ENCODE measurements around the gene PDHA1.

The PDHA1 gene

DNA sequence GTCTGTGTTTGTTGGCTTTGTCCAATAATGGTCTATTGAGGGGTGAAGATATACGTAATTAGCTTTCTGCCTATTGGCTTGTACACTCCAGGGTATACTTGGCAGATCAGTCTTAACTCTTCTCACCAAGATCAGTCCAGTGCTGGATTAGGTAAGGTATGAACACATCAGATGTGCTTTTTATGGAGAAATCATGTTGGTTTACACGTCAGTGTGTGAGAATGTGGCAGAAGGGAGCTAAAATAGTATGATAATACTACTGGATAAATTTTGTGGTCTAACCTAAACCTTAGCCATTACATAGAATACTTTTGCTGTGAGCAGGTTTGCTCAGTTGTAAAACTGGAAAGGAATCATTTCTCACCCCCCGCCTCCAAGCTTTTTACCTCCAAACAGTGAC, 4.2 kb downstream of the PDHA1 start:
- no peaks in the 10 kb centered on the region for H3K36me3 ChIP-seq (ENCODE audit: control insufficient read depth, insufficient read depth, low read length)
- no peaks in the 10 kb centered on the region for H3K9me3 ChIP-seq (ENCODE audit: control insufficient read depth, low read length)
- WGBS, 2 experiments: 98 to 100% methylated on average over 2 to 3 of the region's 3 CpGs
- H3K4me3 ChIP-seq (ENCODE audit: insufficient read depth, low read depth, low read length): no peak overlapping the region
- no peaks in the 10 kb centered on the region for H3K4me1 ChIP-seq (ENCODE audit: control insufficient read depth, insufficient read depth, low read length)
- no peak overlapping the region for H3K27ac ChIP-seq (ENCODE audit: insufficient read depth, low read depth, low read length, poor library complexity, severe bottlenecking)
- H3K27me3 ChIP-seq (ENCODE audit: control insufficient read depth, insufficient read depth, low read length, poor library complexity, severe bottlenecking): no peaks in the 10 kb centered on the region

DNA sequence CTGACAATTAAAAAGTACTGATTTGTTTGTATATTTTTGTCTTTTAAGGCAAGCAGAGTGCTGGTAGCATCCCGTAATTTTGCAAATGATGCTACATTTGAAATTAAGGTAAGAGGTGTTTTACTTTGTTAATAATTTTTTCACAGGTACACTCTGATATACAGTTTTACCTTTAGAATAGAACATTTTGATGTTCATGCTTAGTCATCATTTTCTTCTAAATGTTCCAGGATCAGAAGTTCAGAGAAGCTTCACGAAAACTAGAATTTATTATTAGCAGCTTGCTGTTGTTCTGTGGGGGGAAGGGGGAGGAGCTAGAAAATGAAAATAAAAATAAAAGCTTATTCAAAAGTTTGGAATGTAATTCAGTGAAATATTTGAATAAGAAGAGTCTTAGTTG, 5.5 kb downstream of the PDHA1 start:
- H3K27ac ChIP-seq (ENCODE audit: insufficient read depth, low read depth, low read length, poor library complexity, severe bottlenecking): no peak overlapping the region
- peaks cover 3% of the 10 kb centered on the region for H3K36me3 ChIP-seq (ENCODE audit: control insufficient read depth, insufficient read depth, low read length)
- 93 to 100% methylated on average over 1 to 2 of the region's 2 CpGs for WGBS, 2 experiments
- H3K4me1 ChIP-seq (ENCODE audit: control insufficient read depth, insufficient read depth, low read length): no peaks in the 10 kb centered on the region
- no peaks in the 10 kb centered on the region for H3K27me3 ChIP-seq (ENCODE audit: control insufficient read depth, insufficient read depth, low read length, poor library complexity, severe bottlenecking)
- H3K9me3 ChIP-seq (ENCODE audit: control insufficient read depth, low read length): no peaks in the 10 kb centered on the region
- no peak overlapping the region for H3K4me3 ChIP-seq (ENCODE audit: insufficient read depth, low read depth, low read length)

GRCh38 chrX:19350941-19351384, 7.2 kb downstream of the PDHA1 start:
- H3K4me1 ChIP-seq (ENCODE audit: control insufficient read depth, insufficient read depth, low read length): no peaks in the 10 kb centered on the region
- 94% methylated on average over 5 to 7 of the region's 8 CpGs for WGBS, 2 experiments
- H3K9me3 ChIP-seq (ENCODE audit: control insufficient read depth, low read length): no peaks in the 10 kb centered on the region
- no peaks in the 10 kb centered on the region for H3K27me3 ChIP-seq (ENCODE audit: control insufficient read depth, insufficient read depth, low read length, poor library complexity, severe bottlenecking)
- no peak overlapping the region for H3K4me3 ChIP-seq (ENCODE audit: insufficient read depth, low read depth, low read length)
- H3K36me3 ChIP-seq (ENCODE audit: control insufficient read depth, insufficient read depth, low read length): peaks cover 3% of the 10 kb centered on the region
- no peak overlapping the region for H3K27ac ChIP-seq (ENCODE audit: insufficient read depth, low read depth, low read length, poor library complexity, severe bottlenecking)

GRCh38 chrX:19354625-19355024, 10.9 kb downstream of the PDHA1 start:
- WGBS, 2 experiments: 94 to 97% methylated on average over 6 of the region's 6 CpGs
- Histone ChIP-seq H3K9me3 (ENCODE audit: control insufficient read depth, low read length) (no peaks in the 10 kb centered on the region), H3K4me1 (ENCODE audit: control insufficient read depth, insufficient read depth, low read length) (no peaks in the 10 kb centered on the region)

GRCh38 chrX:19358521-19358920, 14.8 kb downstream of the PDHA1 start:
- Histone ChIP-seq H3K4me3 (ENCODE audit: insufficient read depth, low read depth, low read length) (no peak overlapping the region), H3K27me3 (ENCODE audit: control insufficient read depth, insufficient read depth, low read length, poor library complexity, severe bottlenecking) (no peaks in the 10 kb centered on the region), H3K9me3 (ENCODE audit: control insufficient read depth, low read length) (no peaks in the 10 kb centered on the region), H3K36me3 (ENCODE audit: control insufficient read depth, insufficient read depth, low read length) (peaks cover 10% of the 10 kb centered on the region), H3K27ac (ENCODE audit: insufficient read depth, low read depth, low read length, poor library complexity, severe bottlenecking) (no peak overlapping the region), H3K4me1 (ENCODE audit: control insufficient read depth, insufficient read depth, low read length) (no peaks in the 10 kb centered on the region)
- 94 to 95% methylated on average over 6 to 7 of the region's 7 CpGs for WGBS, 2 experiments

More at GRCh38 chrX:19354625-19355024, 10.9 kb downstream of the PDHA1 start:
- Histone ChIP-seq H3K27me3 (ENCODE audit: control insufficient read depth, insufficient read depth, low read length, poor library complexity, severe bottlenecking) (no peaks in the 10 kb centered on the region), H3K4me3 (ENCODE audit: insufficient read depth, low read depth, low read length) (no peak overlapping the region), H3K27ac (ENCODE audit: insufficient read depth, low read depth, low read length, poor library complexity, severe bottlenecking) (no peak overlapping the region), H3K36me3 (ENCODE audit: control insufficient read depth, insufficient read depth, low read length) (peaks cover 10% of the 10 kb centered on the region)

GRCh38 chrX:19360903-19361302, 17.2 kb downstream of the PDHA1 start:
- no peak overlapping the region for H3K27ac ChIP-seq (ENCODE audit: insufficient read depth, low read depth, low read length, poor library complexity, severe bottlenecking)
- no peaks in the 10 kb centered on the region for H3K27me3 ChIP-seq (ENCODE audit: control insufficient read depth, insufficient read depth, low read length, poor library complexity, severe bottlenecking)
- H3K36me3 ChIP-seq (ENCODE audit: control insufficient read depth, insufficient read depth, low read length): peaks cover 10% of the 10 kb centered on the region
- no peaks in the 10 kb centered on the region for H3K9me3 ChIP-seq (ENCODE audit: control insufficient read depth, low read length)
- H3K4me3 ChIP-seq (ENCODE audit: insufficient read depth, low read depth, low read length): no peak overlapping the region
- H3K4me1 ChIP-seq (ENCODE audit: control insufficient read depth, insufficient read depth, low read length): no peaks in the 10 kb centered on the region
- 87 to 88% methylated on average over 6 of the region's 6 CpGs for WGBS, 2 experiments

DNA sequence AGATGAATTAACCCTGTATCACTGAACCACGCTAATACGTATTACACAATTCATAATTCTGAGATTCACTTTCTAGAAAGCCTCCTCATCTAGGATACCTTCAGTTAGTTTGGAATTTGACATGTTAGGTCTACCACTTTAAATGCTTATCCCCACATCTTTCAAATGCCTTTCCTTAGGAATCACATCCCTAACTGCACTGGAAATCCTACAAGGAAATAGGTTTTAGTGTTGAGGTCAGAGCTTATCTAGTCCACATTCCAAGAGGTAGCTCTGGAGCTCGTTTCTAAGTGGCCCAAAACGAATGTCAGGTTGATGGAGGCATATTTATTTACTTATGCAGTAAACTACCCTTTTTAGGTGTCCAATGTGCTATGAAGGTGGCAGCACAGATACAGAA, 18.0 kb downstream of the PDHA1 start:
- H3K36me3 ChIP-seq (ENCODE audit: control insufficient read depth, insufficient read depth, low read length): peaks cover 10% of the 10 kb centered on the region
- no peaks in the 10 kb centered on the region for H3K9me3 ChIP-seq (ENCODE audit: control insufficient read depth, low read length)
- H3K4me3 ChIP-seq (ENCODE audit: insufficient read depth, low read depth, low read length): no peak overlapping the region
- 100% methylated on average over 1 to 4 of the region's 4 CpGs for WGBS, 2 experiments
- no peak overlapping the region for H3K27ac ChIP-seq (ENCODE audit: insufficient read depth, low read depth, low read length, poor library complexity, severe bottlenecking)
- no peaks in the 10 kb centered on the region for H3K4me1 ChIP-seq (ENCODE audit: control insufficient read depth, insufficient read depth, low read length)
- no peaks in the 10 kb centered on the region for H3K27me3 ChIP-seq (ENCODE audit: control insufficient read depth, insufficient read depth, low read length, poor library complexity, severe bottlenecking)

GRCh38 chrX:19368576-19368975, 24.8 kb downstream of the PDHA1 start:
- no peaks in the 10 kb centered on the region for H3K4me1 ChIP-seq (ENCODE audit: control insufficient read depth, insufficient read depth, low read length)
- 97 to 99% methylated on average over 6 of the region's 6 CpGs for WGBS, 2 experiments
- no peaks in the 10 kb centered on the region for H3K9me3 ChIP-seq (ENCODE audit: control insufficient read depth, low read length)
- no peak overlapping the region for H3K4me3 ChIP-seq (ENCODE audit: insufficient read depth, low read depth, low read length)
- H3K36me3 ChIP-seq (ENCODE audit: control insufficient read depth, insufficient read depth, low read length): no peaks in the 10 kb centered on the region
- H3K27ac ChIP-seq (ENCODE audit: insufficient read depth, low read depth, low read length, poor library complexity, severe bottlenecking): no peak overlapping the region
- peaks cover 4% of the 10 kb centered on the region for H3K27me3 ChIP-seq (ENCODE audit: control insufficient read depth, insufficient read depth, low read length, poor library complexity, severe bottlenecking)

DNA sequence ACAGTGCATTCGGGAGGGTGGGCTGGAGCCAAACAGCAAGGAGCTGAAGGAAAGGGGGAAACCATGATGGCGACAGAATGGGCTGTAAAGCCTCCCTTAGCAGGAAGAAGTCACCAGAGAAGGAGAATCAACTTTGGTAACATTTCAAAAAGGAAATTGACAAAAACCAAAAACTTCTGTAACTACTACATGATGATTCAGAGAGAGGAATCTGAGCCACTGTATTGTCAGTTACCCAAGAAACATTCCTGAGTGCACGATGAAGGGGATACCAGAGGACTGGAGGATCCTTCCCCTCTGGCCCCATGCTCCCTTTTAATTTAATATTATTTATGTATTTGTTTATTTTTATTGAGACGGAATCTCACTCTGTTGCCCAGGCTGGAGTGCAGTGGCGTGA, 26.3 kb downstream of the PDHA1 start:
- Histone ChIP-seq H3K36me3 (ENCODE audit: control insufficient read depth, insufficient read depth, low read length) (no peaks in the 10 kb centered on the region), H3K27ac (ENCODE audit: insufficient read depth, low read depth, low read length, poor library complexity, severe bottlenecking) (no peak overlapping the region), H3K9me3 (ENCODE audit: control insufficient read depth, low read length) (no peaks in the 10 kb centered on the region), H3K27me3 (ENCODE audit: control insufficient read depth, insufficient read depth, low read length, poor library complexity, severe bottlenecking) (peaks cover 13% of the 10 kb centered on the region), H3K4me1 (ENCODE audit: control insufficient read depth, insufficient read depth, low read length) (no peaks in the 10 kb centered on the region), H3K4me3 (ENCODE audit: insufficient read depth, low read depth, low read length) (no peak overlapping the region)
- WGBS, 2 experiments: 93% methylated on average over 3 to 5 of the region's 5 CpGs

DNA sequence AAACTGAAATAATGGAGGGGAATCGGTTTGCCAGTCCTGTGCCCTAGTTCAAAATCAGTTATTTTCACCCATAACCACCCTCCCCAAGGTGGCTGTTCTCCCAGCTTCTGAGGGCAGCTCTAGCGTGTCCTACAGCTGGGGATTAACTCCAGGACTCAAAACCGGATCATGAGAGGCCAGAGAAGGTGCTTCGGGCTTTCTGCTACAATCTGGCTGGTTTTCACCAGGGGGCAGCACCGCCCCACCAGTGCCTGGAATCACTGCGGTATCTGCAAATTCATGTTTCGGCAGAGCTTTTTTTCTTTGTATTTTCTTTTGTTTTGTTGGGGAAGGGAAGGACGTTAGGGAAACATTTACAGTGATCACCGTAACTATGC, 28.4 kb downstream of the PDHA1 start:
- 0 to 1% methylated on average over 8 to 9 of the region's 9 CpGs for WGBS, 2 experiments
- no peaks in the 10 kb centered on the region for H3K36me3 ChIP-seq (ENCODE audit: control insufficient read depth, insufficient read depth, low read length)
- H3K4me3 ChIP-seq (ENCODE audit: insufficient read depth, low read depth, low read length): peak overlapping the region; percentile 33
- H3K9me3 ChIP-seq (ENCODE audit: control insufficient read depth, low read length): no peaks in the 10 kb centered on the region
- no peaks in the 10 kb centered on the region for H3K4me1 ChIP-seq (ENCODE audit: control insufficient read depth, insufficient read depth, low read length)
- H3K27ac ChIP-seq (ENCODE audit: insufficient read depth, low read depth, low read length, poor library complexity, severe bottlenecking): no peak overlapping the region
- H3K27me3 ChIP-seq (ENCODE audit: control insufficient read depth, insufficient read depth, low read length, poor library complexity, severe bottlenecking): peaks cover 13% of the 10 kb centered on the region

Measured in ectodermal cell (in vitro differentiated cells).